Measurements from ENCODE around the gene RBM20.

DNA sequence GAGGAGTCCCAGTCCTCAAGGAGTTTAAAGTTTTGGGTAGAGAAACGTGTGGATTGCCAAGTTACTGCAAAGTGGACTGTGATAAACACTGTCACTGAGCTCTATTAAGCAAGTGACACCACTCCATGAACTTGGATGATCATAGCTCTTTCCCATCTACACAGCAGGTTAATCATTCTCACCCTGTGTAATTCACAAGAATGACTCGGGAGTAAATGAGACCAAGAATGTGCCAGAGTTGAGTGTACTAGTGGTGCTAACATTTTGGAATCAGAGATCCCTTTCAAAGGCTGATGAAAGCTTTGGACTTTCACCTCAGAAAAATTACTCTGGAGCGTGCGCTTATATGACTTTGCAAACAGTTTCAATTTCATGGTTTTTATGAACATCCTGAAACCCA lies 80.8 kb downstream of the RBM20 start:
- TF ChIP-seq SUZ12 (IDR thresholded peaks at IDR 0.05; ENCODE audit: extremely low read depth, insufficient read depth, insufficient read length) (no peak), ZNF274 (IDR thresholded peaks at IDR 0.05; ENCODE audit: low read depth, low read length) (no peak)

All from NT2/D1 (cell line).